Ovary (tissue), 10 donors: ENCODE data around the gene LSM14B. TPM values are rescaled to one million over a fixed set of nuclear protein-coding genes. Genes with fewer than 3 reads are reported as not detected.

Experiments used
- DNase-seq, 5 donors: peaks; one replicate each; pipeline ENCODE4 v3.0.0-alpha.2; 2019 to 2020
- H3K27ac ChIP-seq, 2 donors: fragments of 200-600 bp; one replicate each; pipeline versions ENCODE4 v1.5.1 to v1.8.0; 2019 to 2022
- H3K27me3 ChIP-seq: fragments of 200-600 bp; one replicate; pipeline ENCODE4 v1.8.0; 2022
- H3K36me3 ChIP-seq: fragments of 200-600 bp; sonication (generic); one replicate; pipeline ENCODE4 v1.5.1; 2019
- H3K4me1 ChIP-seq: one replicate; pipeline ENCODE4 v1.8.1; 2013; ENCODE audit warnings: mild to moderate bottlenecking, moderate library complexity; ENCODE audit not compliant: insufficient read depth
- H3K4me3 ChIP-seq: fragments of 200-600 bp; sonication (generic); one replicate; pipeline ENCODE4 v1.5.1; 2017
- H3K9me3 ChIP-seq, 2 donors: fragments of 200-600 bp in 1 of 2; sonication (generic) in 1 of 2; one replicate each; pipeline versions ENCODE4 v1.5.1 to v1.8.1; 2013 to 2019; ENCODE audit warnings: mild to moderate bottlenecking in 1 of 2, moderate library complexity in 1 of 2
- CTCF ChIP-seq, 3 donors: fragments of 450-650 bp in 2 of 3; fragments of 200-600 bp in 1 of 3; IDR thresholded peaks; one replicate each; pipeline versions ENCODE4 v1.5.1 to v1.8.0; 2016 to 2022; ENCODE audit warnings: antibody characterized with exemption in 3 of 3, mild to moderate bottlenecking in 1 of 3
- EP300 ChIP-seq: sonication (generic); formaldehyde crosslinking; IDR thresholded peaks from one replicate; pipeline ENCODE4 v1.6.1; 2017; ENCODE audit warnings: antibody characterized with exemption
- POLR2A ChIP-seq: fragments of 450-650 bp; IDR thresholded peaks from one replicate; pipeline ENCODE4 v1.6.1; 2017; ENCODE audit warnings: antibody characterized with exemption, mild to moderate bottlenecking, moderate library complexity
- WGBS, 3 donors: extraction: QIAGEN DNeasy Blood & Tissue Kit in 1 of 3; methylation state at CpG; one replicate each; pipeline versions ENCODE4 v1.1.5 to v1.1.7; 2013 to 2017; 5-methylcytosine and 5-hydroxymethylcytosine counted together
- intact Hi-C, 4 donors: fragments of 100-400 bp; cut with DNase I; formaldehyde crosslinking; loops; one replicate each; pipeline versions ENCODE4 v1.11.0 to v1.15.1; 2022 to 2023
- long read RNA-seq, 3 donors: library from polyadenylated mRNA in 2 of 3; unstranded in 2 of 3; transcript quantifications; one replicate each; pipeline ENCODE4 v2.0.0 and lab custom pipeline, GENCODE V29; 2021 to 2026
- polyA plus RNA-seq, 2 donors: library from polyadenylated mRNA; stranded (reverse); fragments of 200-250 nt in 1 of 2; fragments of 350-450 nt in 1 of 2; fragmentation: Illumina TruSeq in 1 of 2; extraction: RNeasy Lipid Tissue Mini Kit (QIAGEN cat#74804) in 1 of 2; gene quantifications; one replicate each; pipeline ENCODE4 v1.2.3, GENCODE V29; 2013 to 2014
- total RNA-seq, 7 donors: library from RNA; depleted of rRNA in 2 of 7; stranded (reverse); fragments of >200 nt in 2 of 7; fragmentation: NEBNext Ultra II Directional in 3 of 7; extraction: Animal tissue kit (Norgen Biotek cat#: 25700) in 3 of 7; gene quantifications; one replicate each; pipeline versions ENCODE4 v1.1.0 to v1.2.4, GENCODE V29; 2016 to 2023
- donor health status: DM: no; HTN: no; CAD: no; lungs with moderate emphysema.
- donor health status: DM: no; HTN: no; CAD: no.
- donor health status: Bipolar disorder and iron deficiency.
- donor health status: DM: yes; HTN: yes; CAD: no.
- donor health status: DM: no; HTN: no; CAD: no.
- donor health status: DM: yes; HTN: yes; CAD: no.

The LSM14B gene
- total RNA-seq = 10 to 100 TPM; 21.5 to 62.2 (median 56.1) TPM
- 10 to 100 TPM; 21.7 to 39.8 TPM for polyA plus RNA-seq
- long read RNA-seq, donor 1 = 0 reads
- long read RNA-seq, donor 2, transcript LSM14B-201 (9 exons, 2,548 nt) = major isoform, 5 of 23 reads
- long read RNA-seq, donor 2, partial matches to known transcripts = 6 of 23 reads
- long read RNA-seq, donor 2, other reads (novel, unspliced or antisense) = 12 of 23 reads
- long read RNA-seq, donor 3, partial matches to known transcripts = 0 of 4 reads
- long read RNA-seq, donor 3, other reads (novel, unspliced or antisense) = 4 of 4 reads

- TF ChIP-seq EP300 (no peak), POLR2A (peak; percentile 45)
These were observed at the start of gene LSM14B for GRCh38 chr20:62121776-62122653. Gene LSM14B (plus strand): TSS chr20:62122475. CDS start chr20:62122667, 192 bp downstream.

GRCh38 chr20:62073323-62073722 lies 49.0 kb upstream of the LSM14B start:
- no peak for DNase-seq
- WGBS, 3 donors = 91 to 93% (median 93%) methylated on average over 5 of the region's 5 CpGs
- Histone ChIP-seq H3K4me1 (no peaks in the 10 kb centered on the region), H3K36me3 (no peaks in the 10 kb centered on the region), H3K27ac (no peak overlapping the region), H3K4me3 (no peak overlapping the region), H3K27me3 (no peaks in the 10 kb centered on the region), H3K9me3 (no peaks in the 10 kb centered on the region)
- intact Hi-C loops = no loop called here
- TF ChIP-seq POLR2A (no peak), EP300 (no peak), CTCF (IDR thresholded peaks at IDR 0.05) (no peak)

More at GRCh38 chr20:62121776-62122653, at the start of gene LSM14B:
- H3K27me3 ChIP-seq = no peaks in the 10 kb centered on the region
- no peaks in the 10 kb centered on the region for H3K9me3 ChIP-seq
- peak within 1 kb of the TSS; percentile 84 for H3K4me3 ChIP-seq
- intact Hi-C loops = loop anchor here in 1 of 4 donors (2.0 kb wide), 1 partner anchor 21 kb away; the partner anchor contains the start of genes PSMA7 and SS18L1
- no peaks in the 10 kb centered on the region for H3K36me3 ChIP-seq
- 0 to 1% (median 1%) methylated on average over 39 to 124 of the region's 124 CpGs for WGBS, 3 donors
- H3K27ac ChIP-seq = peak within 1 kb of the TSS; percentile 90 to 96
- H3K4me1 ChIP-seq = peaks cover 6% of the 10 kb centered on the region
- DNase-seq = peak; percentile 96 to 98 (median 96)

GRCh38 chr20:62079166-62079565 lies 43.1 kb upstream of the LSM14B start:
- Histone ChIP-seq H3K27ac (no peak overlapping the region), H3K27me3 (no peaks in the 10 kb centered on the region), H3K9me3 (no peaks in the 10 kb centered on the region), H3K36me3 (no peaks in the 10 kb centered on the region), H3K4me3 (no peak overlapping the region), H3K4me1 (no peaks in the 10 kb centered on the region)
- intact Hi-C loops = loop anchor here in 1 of 4 donors (5.0 kb wide), 1 partner anchor 38 kb away; no protein-coding TSS in a partner anchor
- no peak for DNase-seq
- TF ChIP-seq EP300 (no peak), CTCF (IDR thresholded peaks at IDR 0.05) (no peak), POLR2A (no peak)
- WGBS, 3 donors = 96 to 100% (median 96%) methylated on average over 1 of the region's 1 CpG

- no peak for DNase-seq
- H3K4me3 ChIP-seq = no peak overlapping the region
- no peaks in the 10 kb centered on the region for H3K27me3 ChIP-seq
- no peaks in the 10 kb centered on the region for H3K9me3 ChIP-seq
- H3K27ac ChIP-seq = no peak overlapping the region
- 55 to 61% (median 61%) methylated on average over 13 to 15 of the region's 15 CpGs for WGBS, 3 donors
- TF ChIP-seq CTCF (IDR thresholded peaks at IDR 0.05) = no peak
- TF ChIP-seq POLR2A = no peak
- TF ChIP-seq EP300 = no peak
- H3K4me1 ChIP-seq = no peaks in the 10 kb centered on the region
- H3K36me3 ChIP-seq = no peaks in the 10 kb centered on the region
- intact Hi-C loops = no loop called here
These were observed 41.9 kb upstream of the LSM14B start for GRCh38 chr20:62080249-62080990.
